SU-DHL-6 (cell line): Measurements from ENCODE around the gene MYO1D.

Experiments
- CTCF ChIP-seq: fragments of 200-600 bp; sonication (generic); IDR thresholded peaks from one replicate; pipeline ENCODE4 v1.5.1; 2017; ENCODE audit warnings: antibody characterized with exemption, mild to moderate bottlenecking, low read length, moderate library complexity; ENCODE audit not compliant: insufficient read depth, poor library complexity, severe bottlenecking
- EZH2phosphoT487 ChIP-seq: fragments of 200-600 bp; sonication (generic), shearing (Covaris generic); conservative IDR thresholded peaks from 2 replicates; pipeline ENCODE4 v1.6.1; 2018; ENCODE audit warnings: mild to moderate bottlenecking, antibody characterized with exemption, low read length, moderate library complexity, mixed read lengths

- no peak for TF ChIP-seq CTCF
- no peak for TF ChIP-seq EZH2phosphoT487
Observed at GRCh38 chr17:32553168-32553567, 323.8 kb downstream of the MYO1D start.
